ENCODE data around the gene RNF40.

The RNF40 gene

DNA sequence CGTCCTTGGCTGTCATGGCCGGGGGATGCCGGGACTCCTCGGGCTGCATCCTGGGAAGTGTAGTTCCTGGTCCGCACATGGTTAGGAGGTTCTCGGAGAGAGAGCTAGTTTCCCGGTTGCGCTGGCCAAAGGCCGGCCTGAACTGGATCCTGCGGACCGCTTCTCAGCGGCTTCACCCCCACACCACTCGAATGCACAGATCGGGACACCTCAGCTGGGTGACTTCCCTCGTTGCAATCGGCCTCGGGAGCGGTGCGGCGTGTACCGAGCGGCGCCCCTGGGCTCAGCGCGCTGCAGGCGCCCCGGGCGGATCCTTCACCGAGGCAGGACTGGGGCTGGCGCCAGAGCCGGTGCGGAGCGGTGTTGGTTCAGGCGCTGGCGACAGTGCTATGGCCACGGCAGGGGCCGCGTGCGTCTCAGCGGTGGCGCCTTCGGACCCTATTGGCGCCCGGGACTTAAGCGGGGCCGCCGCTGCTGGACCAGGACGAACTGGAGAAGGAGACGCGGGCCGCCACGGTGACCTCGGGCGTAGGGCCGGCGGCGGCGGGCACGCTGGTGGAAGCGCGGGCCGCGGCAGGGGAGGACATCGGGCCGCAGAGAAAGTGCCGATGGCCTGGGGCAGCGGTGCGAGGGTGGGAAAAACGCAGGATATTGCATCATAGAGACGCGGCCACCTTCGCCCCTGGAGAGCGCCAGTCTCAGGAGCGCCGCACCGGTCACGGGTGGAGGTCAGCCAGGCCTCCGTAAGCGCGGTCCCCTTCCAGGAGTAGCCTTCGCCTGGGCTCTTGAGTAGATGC lies 13.5 kb downstream of the RNF40 start:
- TF ChIP-seq FOXP2 (optimal IDR thresholded peaks at IDR 0.05; ENCODE audit: borderline replicate concordance, extremely low read depth, extremely low read length, insufficient read depth) (peak; percentile 78), POLR2AphosphoS5 (IDR thresholded peaks at IDR 0.05; ENCODE audit: low read depth, low read length) (peak; percentile 85), SIN3A (IDR thresholded peaks at IDR 0.05; ENCODE audit: borderline replicate concordance, insufficient read depth, low read length) (0 out of 2 replicates have a peak, but pooled peaks have one; percentile 75), TAF1 (IDR thresholded peaks at IDR 0.05; ENCODE audit: borderline replicate concordance, insufficient read depth, low read length) (peak; percentile 93)
- TF ChIP-seq, protein P1, sequence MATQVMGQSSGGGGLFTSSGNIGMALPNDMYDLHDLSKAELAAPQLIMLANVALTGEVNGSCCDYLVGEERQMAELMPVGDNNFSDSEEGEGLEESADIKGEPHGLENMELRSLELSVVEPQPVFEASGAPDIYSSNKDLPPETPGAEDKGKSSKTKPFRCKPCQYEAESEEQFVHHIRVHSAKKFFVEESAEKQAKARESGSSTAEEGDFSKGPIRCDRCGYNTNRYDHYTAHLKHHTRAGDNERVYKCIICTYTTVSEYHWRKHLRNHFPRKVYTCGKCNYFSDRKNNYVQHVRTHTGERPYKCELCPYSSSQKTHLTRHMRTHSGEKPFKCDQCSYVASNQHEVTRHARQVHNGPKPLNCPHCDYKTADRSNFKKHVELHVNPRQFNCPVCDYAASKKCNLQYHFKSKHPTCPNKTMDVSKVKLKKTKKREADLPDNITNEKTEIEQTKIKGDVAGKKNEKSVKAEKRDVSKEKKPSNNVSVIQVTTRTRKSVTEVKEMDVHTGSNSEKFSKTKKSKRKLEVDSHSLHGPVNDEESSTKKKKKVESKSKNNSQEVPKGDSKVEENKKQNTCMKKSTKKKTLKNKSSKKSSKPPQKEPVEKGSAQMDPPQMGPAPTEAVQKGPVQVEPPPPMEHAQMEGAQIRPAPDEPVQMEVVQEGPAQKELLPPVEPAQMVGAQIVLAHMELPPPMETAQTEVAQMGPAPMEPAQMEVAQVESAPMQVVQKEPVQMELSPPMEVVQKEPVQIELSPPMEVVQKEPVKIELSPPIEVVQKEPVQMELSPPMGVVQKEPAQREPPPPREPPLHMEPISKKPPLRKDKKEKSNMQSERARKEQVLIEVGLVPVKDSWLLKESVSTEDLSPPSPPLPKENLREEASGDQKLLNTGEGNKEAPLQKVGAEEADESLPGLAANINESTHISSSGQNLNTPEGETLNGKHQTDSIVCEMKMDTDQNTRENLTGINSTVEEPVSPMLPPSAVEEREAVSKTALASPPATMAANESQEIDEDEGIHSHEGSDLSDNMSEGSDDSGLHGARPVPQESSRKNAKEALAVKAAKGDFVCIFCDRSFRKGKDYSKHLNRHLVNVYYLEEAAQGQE (IDR thresholded peaks at IDR 0.05; ENCODE audit: insufficient read depth in 1 of 2, low read depth in 2 of 2, low read length in 2 of 2), result no peak

DNA sequence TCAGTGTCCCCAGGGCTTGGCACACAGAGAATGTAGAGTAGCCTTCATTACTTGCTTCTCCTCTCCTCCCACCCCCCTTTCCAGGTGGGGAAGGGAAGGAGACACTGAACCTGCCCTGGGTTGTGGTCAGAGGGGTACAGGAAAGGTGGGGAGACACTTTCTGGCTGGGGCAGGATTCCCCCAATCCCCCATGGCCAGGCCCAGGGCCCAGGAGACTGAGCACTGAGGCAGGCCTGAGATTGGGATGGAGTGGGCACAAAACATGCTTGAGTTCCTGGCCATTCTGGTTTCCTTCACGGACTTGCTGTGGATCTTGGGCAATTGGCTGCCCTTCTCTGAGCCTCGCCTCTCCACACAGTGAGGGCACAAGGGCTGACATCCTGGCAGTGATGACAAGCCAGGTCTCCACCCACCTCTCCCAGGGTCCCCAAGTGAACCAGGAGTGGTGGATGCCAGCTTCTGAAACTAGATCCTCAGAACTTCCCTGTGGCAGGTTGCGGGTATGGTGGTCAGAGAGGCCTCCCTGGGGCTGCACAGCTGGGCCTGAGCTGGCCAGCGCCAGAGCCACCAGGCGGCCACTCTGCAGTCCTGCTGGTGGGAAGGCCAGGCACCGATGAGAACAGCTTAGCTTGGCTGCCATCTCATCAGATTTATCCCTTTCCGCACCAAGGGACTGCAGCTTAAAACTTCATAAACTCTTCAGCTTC lies 15.6 kb downstream of the RNF40 start:
- TF ChIP-seq SIN3A (IDR thresholded peaks at IDR 0.05; ENCODE audit: borderline replicate concordance, insufficient read depth, low read length) (no peak), TAF1 (IDR thresholded peaks at IDR 0.05; ENCODE audit: borderline replicate concordance, insufficient read depth, low read length) (no peak), FOXP2 (optimal IDR thresholded peaks at IDR 0.05; ENCODE audit: borderline replicate concordance, extremely low read depth, extremely low read length, insufficient read depth) (no peak), POLR2AphosphoS5 (IDR thresholded peaks at IDR 0.05; ENCODE audit: low read depth, low read length) (no peak)
- TF ChIP-seq, protein P1 (IDR thresholded peaks at IDR 0.05; ENCODE audit: insufficient read depth in 1 of 2, low read depth in 2 of 2, low read length in 2 of 2), result no peak

DNA sequence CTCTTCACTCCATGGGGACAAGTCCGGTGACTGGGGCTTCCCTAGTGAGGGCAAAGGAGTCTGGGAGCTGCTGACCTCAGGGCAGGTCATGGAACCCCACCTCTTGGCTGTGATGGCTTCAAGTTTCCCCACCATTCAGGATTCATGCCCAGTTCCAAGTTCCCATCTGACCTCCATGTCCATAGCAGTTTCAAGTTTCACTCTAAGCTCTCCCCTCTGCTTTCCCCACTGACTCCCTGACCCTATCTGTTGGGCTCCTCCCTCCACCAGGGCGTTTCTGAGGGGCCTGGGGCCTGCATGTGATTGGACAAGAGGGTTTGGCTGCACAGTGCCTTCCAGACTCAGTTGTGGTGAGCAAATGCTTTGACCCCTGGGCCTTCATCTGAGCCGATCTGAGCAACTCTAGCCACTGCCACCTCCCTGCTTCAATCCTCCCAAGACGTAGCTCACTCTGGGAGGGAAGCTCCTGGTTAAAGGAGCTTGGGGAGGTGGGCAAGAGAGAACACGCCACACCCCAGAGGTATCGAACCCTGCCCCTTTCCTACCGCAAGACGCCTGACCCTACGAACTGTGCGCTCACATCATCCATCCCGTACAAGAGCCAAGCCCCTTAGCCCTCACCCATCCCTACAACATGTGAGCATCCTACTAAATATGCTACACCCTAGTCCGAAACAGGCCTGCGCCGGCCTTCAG lies 16.6 kb downstream of the RNF40 start:
- TF ChIP-seq FOXP2 (optimal IDR thresholded peaks at IDR 0.05; ENCODE audit: borderline replicate concordance, extremely low read depth, extremely low read length, insufficient read depth) (no peak), POLR2AphosphoS5 (IDR thresholded peaks at IDR 0.05; ENCODE audit: low read depth, low read length) (no peak), SIN3A (IDR thresholded peaks at IDR 0.05; ENCODE audit: borderline replicate concordance, insufficient read depth, low read length) (no peak), TAF1 (IDR thresholded peaks at IDR 0.05; ENCODE audit: borderline replicate concordance, insufficient read depth, low read length) (no peak)
- TF ChIP-seq, protein P1 (IDR thresholded peaks at IDR 0.05; ENCODE audit: insufficient read depth in 1 of 2, low read depth in 2 of 2, low read length in 2 of 2), result no peak

DNA sequence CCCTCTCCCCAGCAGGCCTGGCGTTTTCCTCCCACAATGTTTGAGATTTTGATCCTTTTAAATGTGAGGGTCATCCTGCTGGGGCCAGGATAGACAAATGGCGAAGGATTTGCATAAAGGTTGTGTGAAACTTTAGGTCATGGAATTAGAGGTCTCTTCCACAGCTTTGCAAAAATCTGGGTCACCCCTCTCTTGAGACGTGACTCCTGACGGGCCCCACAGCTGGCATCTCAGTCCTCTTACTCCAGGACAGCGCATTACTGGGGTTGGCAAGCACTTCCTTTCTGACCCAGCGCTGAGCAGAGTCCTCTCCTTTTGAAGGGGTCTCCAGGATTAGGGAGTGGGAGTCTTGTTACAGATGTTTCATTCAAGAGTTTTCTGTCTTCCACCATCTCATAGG lies 17.5 kb downstream of the RNF40 start:
- TF ChIP-seq, protein P1 (IDR thresholded peaks at IDR 0.05; ENCODE audit: insufficient read depth in 1 of 2, low read depth in 2 of 2, low read length in 2 of 2), result no peak
- no peak for TF ChIP-seq TAF1 (IDR thresholded peaks at IDR 0.05; ENCODE audit: borderline replicate concordance, insufficient read depth, low read length)
